IMR-90 (cell line): Measurements from ENCODE around the gene PTPRG.

Experiments
- BHLHE40 ChIP-seq: fragments of 150-350 bp; IDR thresholded peaks from 2 replicates; pipeline ENCODE4 v1.6.1; 2016; ENCODE audit warnings: mild to moderate bottlenecking, low read depth, low read length
- ELK1 ChIP-seq: fragments of 150-350 bp; IDR thresholded peaks from 2 replicates; pipeline ENCODE4 v1.6.1; 2016; ENCODE audit warnings: low read depth, mild to moderate bottlenecking, low read length, moderate library complexity, borderline replicate concordance
- FOS ChIP-seq: fragments of 150-350 bp; IDR thresholded peaks from 2 replicates; pipeline ENCODE4 v1.6.1; 2016; ENCODE audit warnings: low read depth, low read length
- MAFK ChIP-seq: IDR thresholded peaks from 2 replicates; pipeline ENCODE4 v1.6.1; 2012; ENCODE audit warnings: low read depth, low read length, improper control_type of control experiment
- MXI1 ChIP-seq: IDR thresholded peaks from 2 replicates; pipeline ENCODE4 v1.6.1; 2012; ENCODE audit warnings: low read depth, mild to moderate bottlenecking, low read length, moderate library complexity, borderline replicate concordance
- NFE2L2 ChIP-seq: fragments of 150-350 bp; IDR thresholded peaks from 2 replicates; pipeline ENCODE4 v1.6.1; 2016; ENCODE audit warnings: low read depth, mild to moderate bottlenecking, low read length
- POLR2A ChIP-seq: IDR thresholded peaks from 2 replicates; pipeline ENCODE4 v1.6.1; 2012; ENCODE audit warnings: mild to moderate bottlenecking, low read depth, low read length
- RAD21 ChIP-seq: IDR thresholded peaks from 2 replicates; pipeline ENCODE4 v1.6.1; 2012; ENCODE audit warnings: low read length, improper control_type of control experiment
- RFX5 ChIP-seq: IDR thresholded peaks from 2 replicates; pipeline ENCODE4 v1.8.0; 2012; ENCODE audit warnings: low read depth, mild to moderate bottlenecking, low read length, moderate library complexity
- SMC3 ChIP-seq: fragments of 150-350 bp; IDR thresholded peaks from 2 replicates; pipeline ENCODE4 v1.6.1; 2016; ENCODE audit warnings: low read depth, mild to moderate bottlenecking, antibody characterized with exemption, low read length, moderate library complexity
- TF ChIP-seq, protein P1 (sequence below): conservative IDR thresholded peaks from 2 replicates; pipeline ENCODE4 v1.5.1; 2012; ENCODE audit warnings: mild to moderate bottlenecking, low read depth, low read length, improper control_type of control experiment
- TF ChIP-seq, protein P2 (sequence below): fragments of 150-350 bp; IDR thresholded peaks from 2 replicates; pipeline ENCODE4 v1.6.1; 2017; ENCODE audit warnings: mild to moderate bottlenecking, antibody characterized with exemption, low read length, low read depth

DNA sequence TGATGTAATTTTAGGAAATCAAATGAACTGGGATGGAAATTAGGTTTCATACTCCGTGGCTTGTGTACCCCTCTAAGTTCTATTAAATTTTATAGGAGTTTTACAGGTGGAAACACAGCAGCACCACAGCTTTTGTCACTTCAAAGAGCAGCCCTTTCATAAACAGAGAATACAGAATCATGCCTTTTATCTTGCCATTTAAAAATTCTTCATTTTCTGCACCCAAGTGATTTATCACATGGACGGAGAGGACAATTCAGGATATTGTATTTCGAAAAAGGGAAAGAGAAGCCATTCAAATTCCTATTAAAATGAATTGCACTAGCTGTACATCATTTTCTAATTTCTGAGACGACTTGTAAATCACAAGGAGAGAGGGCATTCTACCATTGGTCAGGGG, 245.4 kb downstream of the PTPRG start:
- TF ChIP-seq, protein P1, sequence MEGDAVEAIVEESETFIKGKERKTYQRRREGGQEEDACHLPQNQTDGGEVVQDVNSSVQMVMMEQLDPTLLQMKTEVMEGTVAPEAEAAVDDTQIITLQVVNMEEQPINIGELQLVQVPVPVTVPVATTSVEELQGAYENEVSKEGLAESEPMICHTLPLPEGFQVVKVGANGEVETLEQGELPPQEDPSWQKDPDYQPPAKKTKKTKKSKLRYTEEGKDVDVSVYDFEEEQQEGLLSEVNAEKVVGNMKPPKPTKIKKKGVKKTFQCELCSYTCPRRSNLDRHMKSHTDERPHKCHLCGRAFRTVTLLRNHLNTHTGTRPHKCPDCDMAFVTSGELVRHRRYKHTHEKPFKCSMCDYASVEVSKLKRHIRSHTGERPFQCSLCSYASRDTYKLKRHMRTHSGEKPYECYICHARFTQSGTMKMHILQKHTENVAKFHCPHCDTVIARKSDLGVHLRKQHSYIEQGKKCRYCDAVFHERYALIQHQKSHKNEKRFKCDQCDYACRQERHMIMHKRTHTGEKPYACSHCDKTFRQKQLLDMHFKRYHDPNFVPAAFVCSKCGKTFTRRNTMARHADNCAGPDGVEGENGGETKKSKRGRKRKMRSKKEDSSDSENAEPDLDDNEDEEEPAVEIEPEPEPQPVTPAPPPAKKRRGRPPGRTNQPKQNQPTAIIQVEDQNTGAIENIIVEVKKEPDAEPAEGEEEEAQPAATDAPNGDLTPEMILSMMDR = no peak
- TF ChIP-seq POLR2A = no peak
- TF ChIP-seq ELK1 = no peak
- no peak for TF ChIP-seq SMC3
- no peak for TF ChIP-seq FOS
- TF ChIP-seq RFX5 = no peak
- TF ChIP-seq, protein P2, sequence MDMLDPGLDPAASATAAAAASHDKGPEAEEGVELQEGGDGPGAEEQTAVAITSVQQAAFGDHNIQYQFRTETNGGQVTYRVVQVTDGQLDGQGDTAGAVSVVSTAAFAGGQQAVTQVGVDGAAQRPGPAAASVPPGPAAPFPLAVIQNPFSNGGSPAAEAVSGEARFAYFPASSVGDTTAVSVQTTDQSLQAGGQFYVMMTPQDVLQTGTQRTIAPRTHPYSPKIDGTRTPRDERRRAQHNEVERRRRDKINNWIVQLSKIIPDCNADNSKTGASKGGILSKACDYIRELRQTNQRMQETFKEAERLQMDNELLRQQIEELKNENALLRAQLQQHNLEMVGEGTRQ = no peak
- no peak for TF ChIP-seq RAD21
- TF ChIP-seq MAFK = no peak
- no peak for TF ChIP-seq MXI1
- no peak for TF ChIP-seq BHLHE40
- no peak for TF ChIP-seq NFE2L2
